Upper lobe of right lung (tissue), 1 donor: ENCODE measurements around the gene PRXL2B. TPM values are rescaled to one million over a fixed set of nuclear protein-coding genes. Genes with fewer than 3 reads are reported as not detected.

Experiments used
- ATAC-seq: fragments of 200-7000 bp; cut with Tn5 transposase; one replicate; pipeline ENCODE4 v1.9.1; 2020; ENCODE audit warnings: mild to moderate bottlenecking, moderate library complexity
- DNase-seq: peaks from one replicate; pipeline ENCODE4 v3.0.0-alpha.2; 2020
- H3K27ac ChIP-seq: fragments of 200-600 bp; one replicate; pipeline ENCODE4 v1.8.0; 2022
- H3K27me3 ChIP-seq: fragments of 200-600 bp; one replicate; pipeline ENCODE4 v1.8.0; 2022; ENCODE audit warnings: mild to moderate bottlenecking
- H3K36me3 ChIP-seq: fragments of 200-600 bp; one replicate; pipeline ENCODE4 v1.8.0; 2022
- H3K4me1 ChIP-seq: fragments of 200-600 bp; one replicate; pipeline ENCODE4 v1.8.0; 2022
- H3K4me3 ChIP-seq: fragments of 200-600 bp; one replicate; pipeline ENCODE4 v1.8.0; 2022; ENCODE audit warnings: mild to moderate bottlenecking
- H3K9me3 ChIP-seq: fragments of 200-600 bp; one replicate; pipeline ENCODE4 v1.8.0; 2022
- intact Hi-C: fragments of 100-400 bp; cut with DNase I; formaldehyde crosslinking; loops from one replicate; pipeline ENCODE4 v1.11.0; 2022
- total RNA-seq: library from RNA; stranded (reverse); fragmentation: NEBNext Ultra II Directional; extraction: Animal tissue kit (Norgen Biotek cat#: 25700); gene quantifications from one replicate; pipeline ENCODE4 v1.2.1, GENCODE V29; 2021
- TF ChIP-seq, protein P1 (sequence below): fragments of 200-600 bp; IDR thresholded peaks from one replicate; pipeline ENCODE4 v1.8.0; 2022; ENCODE audit warnings: antibody characterized with exemption
- donor health status: DM: no; HTN: yes; CAD: no; lungs with severe emphysema.

PRXL2B gene
- total RNA-seq, 1 donor from 2014 or later = 25.9 TPM

DNA sequence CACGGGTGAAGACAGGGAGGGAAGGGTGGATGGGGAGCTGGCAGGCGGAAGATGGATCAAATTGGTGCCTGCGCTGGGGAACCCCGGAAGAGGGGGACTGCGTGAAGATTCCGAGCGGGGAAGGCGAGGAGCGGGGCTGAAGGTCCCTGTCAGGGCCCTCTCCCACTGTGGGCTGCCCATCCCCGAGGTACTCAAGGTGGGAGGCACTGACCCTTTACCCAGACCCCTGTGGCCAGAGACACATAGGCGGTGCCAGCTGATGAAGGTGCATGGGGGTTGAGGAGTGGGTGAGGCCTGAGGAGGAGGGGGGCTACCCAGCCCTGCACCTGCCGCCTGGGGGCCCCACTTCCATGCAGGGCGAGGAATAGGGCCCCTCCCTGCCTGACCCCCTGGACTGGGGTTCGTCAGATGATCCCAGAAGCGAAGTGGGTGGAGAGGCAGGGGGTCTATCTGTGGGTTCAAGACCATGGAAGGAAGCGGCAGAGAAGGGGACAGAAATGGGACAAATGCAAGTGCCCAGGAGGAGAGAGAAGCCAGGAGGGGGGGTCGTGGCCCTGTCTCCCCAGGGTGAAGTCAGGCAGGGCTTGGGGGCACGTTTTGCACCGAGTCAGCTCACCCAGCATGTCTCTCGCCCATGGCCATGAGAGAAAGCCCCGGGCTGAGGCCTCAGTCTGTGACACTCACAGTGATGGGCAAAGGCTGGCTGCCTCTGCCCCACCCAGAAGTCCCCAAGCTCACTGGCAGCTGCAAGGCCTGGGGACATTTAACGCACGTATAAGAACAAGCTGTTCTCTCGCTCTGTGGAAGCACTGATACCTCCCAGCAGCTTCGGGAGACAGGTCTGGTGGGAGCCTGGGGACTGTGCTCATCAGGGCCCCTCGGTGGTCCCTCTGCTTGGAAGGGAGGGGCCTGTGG, 53.3 kb downstream of the PRXL2B start:
- intact Hi-C loops = loop anchor here (10.0 kb wide), 1 partner anchor 225 kb away; the partner anchor contains the start of gene PEX10
- peaks cover 11% of the 10 kb centered on the region for H3K4me1 ChIP-seq
- H3K4me3 ChIP-seq = no peak overlapping the region
- TF ChIP-seq, protein P1, sequence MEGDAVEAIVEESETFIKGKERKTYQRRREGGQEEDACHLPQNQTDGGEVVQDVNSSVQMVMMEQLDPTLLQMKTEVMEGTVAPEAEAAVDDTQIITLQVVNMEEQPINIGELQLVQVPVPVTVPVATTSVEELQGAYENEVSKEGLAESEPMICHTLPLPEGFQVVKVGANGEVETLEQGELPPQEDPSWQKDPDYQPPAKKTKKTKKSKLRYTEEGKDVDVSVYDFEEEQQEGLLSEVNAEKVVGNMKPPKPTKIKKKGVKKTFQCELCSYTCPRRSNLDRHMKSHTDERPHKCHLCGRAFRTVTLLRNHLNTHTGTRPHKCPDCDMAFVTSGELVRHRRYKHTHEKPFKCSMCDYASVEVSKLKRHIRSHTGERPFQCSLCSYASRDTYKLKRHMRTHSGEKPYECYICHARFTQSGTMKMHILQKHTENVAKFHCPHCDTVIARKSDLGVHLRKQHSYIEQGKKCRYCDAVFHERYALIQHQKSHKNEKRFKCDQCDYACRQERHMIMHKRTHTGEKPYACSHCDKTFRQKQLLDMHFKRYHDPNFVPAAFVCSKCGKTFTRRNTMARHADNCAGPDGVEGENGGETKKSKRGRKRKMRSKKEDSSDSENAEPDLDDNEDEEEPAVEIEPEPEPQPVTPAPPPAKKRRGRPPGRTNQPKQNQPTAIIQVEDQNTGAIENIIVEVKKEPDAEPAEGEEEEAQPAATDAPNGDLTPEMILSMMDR = no peak
- H3K27me3 ChIP-seq = peaks cover 4% of the 10 kb centered on the region
- H3K36me3 ChIP-seq = no peaks in the 10 kb centered on the region
- H3K27ac ChIP-seq = no peak overlapping the region
- no peaks in the 10 kb centered on the region for H3K9me3 ChIP-seq
- ATAC-seq = no peak
- DNase-seq = peak; percentile 56

DNA sequence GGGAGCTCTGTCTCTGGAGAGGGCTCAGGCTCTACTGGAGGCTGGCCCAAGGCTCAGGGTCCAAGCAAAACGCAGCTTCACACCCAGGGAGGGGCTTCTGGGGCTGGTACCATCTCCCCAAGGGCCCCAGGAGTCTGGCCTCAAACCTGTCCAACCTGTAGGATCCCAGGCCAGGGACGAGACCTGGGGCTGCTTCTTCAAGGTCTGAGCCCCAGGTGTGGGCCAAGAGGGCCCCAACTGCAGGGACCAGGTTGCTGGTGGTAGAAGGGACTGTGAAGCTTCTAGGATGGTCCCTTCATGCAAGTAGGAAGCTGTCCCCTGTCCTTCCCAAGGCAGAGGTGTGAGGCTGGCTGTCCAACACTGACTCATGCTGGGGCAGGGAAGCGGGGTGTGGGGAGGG, 54.0 kb downstream of the PRXL2B start:
- TF ChIP-seq, protein P1 = no peak
- Histone ChIP-seq H3K27me3 (no peaks in the 10 kb centered on the region), H3K9me3 (no peaks in the 10 kb centered on the region), H3K4me1 (peaks cover 11% of the 10 kb centered on the region), H3K27ac (no peak overlapping the region), H3K4me3 (no peak overlapping the region), H3K36me3 (no peaks in the 10 kb centered on the region)
- DNase-seq (peak; percentile 41), ATAC-seq (no peak)
- intact Hi-C loops = loop anchor here (10.0 kb wide), 1 partner anchor 226 kb away; the partner anchor contains the start of gene PEX10

Other genes starting within 250 kb of the PRXL2B start
- 9.0 TPM for gene MORN1, start 195.2 kb upstream of the PRXL2B start, total RNA-seq
- gene RER1, start 194.9 kb upstream of the PRXL2B start, total RNA-seq = 118 TPM
- gene PEX10, start 174.2 kb upstream of the PRXL2B start, total RNA-seq = 14.6 TPM
- gene PLCH2, start 110.5 kb upstream of the PRXL2B start, total RNA-seq = 2.4 TPM
- 36.4 TPM for gene PANK4, start 60.2 kb upstream of the PRXL2B start, total RNA-seq
- gene HES5, start 56.5 kb upstream of the PRXL2B start, total RNA-seq = 1.5 TPM
- gene TNFRSF14, start 30.4 kb upstream of the PRXL2B start, total RNA-seq = 133 TPM
- gene MMEL1, start 46.2 kb downstream of the PRXL2B start, total RNA-seq = 3.2 TPM
- gene TTC34, start 214.9 kb downstream of the PRXL2B start, total RNA-seq = 1.3 TPM